Measurements from ENCODE around the gene TTC12. TPM values are rescaled to one million over a fixed set of nuclear protein-coding genes. Genes with fewer than 3 reads are reported as not detected.

Gene TTC12
- total and polyA plus RNA-seq, 8 donors: 12.4 to 42.4 (median 31.4) TPM

DNA sequence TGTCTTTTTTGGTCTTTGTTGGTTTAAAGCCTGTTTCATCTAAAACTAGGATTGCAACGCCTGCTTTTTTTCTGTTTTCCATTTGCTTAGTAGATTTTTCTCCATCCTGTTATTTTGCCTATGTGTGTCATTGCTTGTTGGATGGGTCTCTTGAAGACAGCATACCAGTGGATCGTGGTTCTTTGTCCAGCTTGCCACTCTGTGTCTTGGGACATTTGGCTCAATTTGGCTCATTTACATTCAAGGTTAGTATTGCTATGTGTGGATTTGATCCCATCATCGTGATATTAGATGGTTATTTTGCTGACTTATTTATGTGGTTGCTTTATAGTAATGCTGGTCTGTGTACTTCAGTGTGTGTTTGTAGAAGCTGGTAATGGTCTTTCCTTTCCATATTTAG, 41.8 kb downstream of the TTC12 start:
- intact Hi-C loops (cut with DNase I): no loop called here
- TF ChIP-seq, protein P1, sequence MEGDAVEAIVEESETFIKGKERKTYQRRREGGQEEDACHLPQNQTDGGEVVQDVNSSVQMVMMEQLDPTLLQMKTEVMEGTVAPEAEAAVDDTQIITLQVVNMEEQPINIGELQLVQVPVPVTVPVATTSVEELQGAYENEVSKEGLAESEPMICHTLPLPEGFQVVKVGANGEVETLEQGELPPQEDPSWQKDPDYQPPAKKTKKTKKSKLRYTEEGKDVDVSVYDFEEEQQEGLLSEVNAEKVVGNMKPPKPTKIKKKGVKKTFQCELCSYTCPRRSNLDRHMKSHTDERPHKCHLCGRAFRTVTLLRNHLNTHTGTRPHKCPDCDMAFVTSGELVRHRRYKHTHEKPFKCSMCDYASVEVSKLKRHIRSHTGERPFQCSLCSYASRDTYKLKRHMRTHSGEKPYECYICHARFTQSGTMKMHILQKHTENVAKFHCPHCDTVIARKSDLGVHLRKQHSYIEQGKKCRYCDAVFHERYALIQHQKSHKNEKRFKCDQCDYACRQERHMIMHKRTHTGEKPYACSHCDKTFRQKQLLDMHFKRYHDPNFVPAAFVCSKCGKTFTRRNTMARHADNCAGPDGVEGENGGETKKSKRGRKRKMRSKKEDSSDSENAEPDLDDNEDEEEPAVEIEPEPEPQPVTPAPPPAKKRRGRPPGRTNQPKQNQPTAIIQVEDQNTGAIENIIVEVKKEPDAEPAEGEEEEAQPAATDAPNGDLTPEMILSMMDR (IDR thresholded peaks at IDR 0.05): no peak
- Histone ChIP-seq H3K9me3 (peaks cover 0 to 20% of the 10 kb centered on the region in 2 donors), H3K36me3 (peaks cover 0 to 79% of the 10 kb centered on the region in 2 donors), H3K27me3 (no peaks in the 10 kb centered on the region), H3K4me3 (no peak overlapping the region), H3K27ac (no peak overlapping the region), H3K4me1 (no peaks in the 10 kb centered on the region)
- ATAC-seq: no peak
- DNase-seq: no peak

DNA sequence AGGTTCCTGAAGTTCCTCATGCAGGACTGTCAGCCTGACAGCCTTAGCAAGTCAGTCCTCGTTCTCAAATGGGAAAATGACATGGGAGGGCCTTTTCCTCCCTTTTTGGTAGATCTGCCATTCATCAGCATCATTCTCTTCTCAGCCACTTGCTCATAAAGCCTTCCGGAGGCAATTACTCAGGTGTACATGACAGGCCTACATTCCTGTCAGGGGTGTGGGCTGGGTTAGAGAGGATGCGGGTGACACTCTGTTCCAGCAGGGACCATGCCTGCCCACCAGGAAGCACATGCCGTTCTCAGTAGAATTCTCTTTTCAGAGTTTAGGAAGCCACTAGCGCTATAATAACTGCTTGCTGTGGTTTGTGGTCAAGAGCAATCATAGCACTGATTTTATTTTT, 49.0 kb downstream of the TTC12 start:
- TF ChIP-seq, protein P1 (IDR thresholded peaks at IDR 0.05): no peak
- H3K36me3 ChIP-seq: peaks cover 0 to 71% of the 10 kb centered on the region in 2 donors
- no peak overlapping the region for H3K27ac ChIP-seq
- DNase-seq: no peak
- H3K9me3 ChIP-seq: no peaks in the 10 kb centered on the region
- H3K27me3 ChIP-seq: no peaks in the 10 kb centered on the region
- intact Hi-C loops (cut with DNase I): no loop called here
- no peak for ATAC-seq
- no peaks in the 10 kb centered on the region for H3K4me1 ChIP-seq
- no peak overlapping the region for H3K4me3 ChIP-seq

DNA sequence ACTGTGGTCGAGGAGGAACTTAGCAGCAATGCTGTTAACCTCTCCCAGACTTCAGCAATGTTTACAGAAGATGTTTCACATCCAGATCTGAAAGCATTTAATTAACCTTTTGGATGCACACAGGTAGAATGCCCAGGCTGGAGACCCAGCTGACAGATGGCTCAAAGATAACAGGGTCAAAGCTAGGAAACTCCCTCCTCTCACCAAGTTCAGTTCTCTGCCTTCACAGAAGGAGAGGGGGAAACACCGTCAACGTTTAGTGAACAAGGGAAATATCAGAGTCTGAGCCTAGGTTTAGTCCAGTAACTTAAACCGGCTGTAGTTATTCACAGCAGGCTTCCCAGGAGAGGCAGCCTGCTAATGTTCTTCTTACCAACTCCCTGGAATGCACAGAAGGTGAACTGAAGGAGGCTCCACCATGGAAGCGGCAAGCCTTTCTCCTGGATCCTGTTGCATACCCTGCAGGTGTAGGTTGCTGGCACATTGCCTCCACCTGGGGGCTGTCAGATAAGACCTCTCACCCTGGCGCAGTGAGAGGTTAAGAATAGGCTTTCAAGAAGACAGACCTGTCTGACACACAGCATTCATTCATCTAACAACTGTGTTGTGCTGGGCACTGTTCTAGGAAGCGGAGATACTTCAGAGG, 49.7 kb downstream of the TTC12 start:
- TF ChIP-seq, protein P1 (IDR thresholded peaks at IDR 0.05): no peak
- ATAC-seq (no peak), DNase-seq (no peak)
- Histone ChIP-seq H3K27me3 (no peaks in the 10 kb centered on the region), H3K4me1 (no peaks in the 10 kb centered on the region), H3K4me3 (no peak overlapping the region), H3K36me3 (peaks cover 0 to 72% of the 10 kb centered on the region in 2 donors), H3K27ac (no peak overlapping the region), H3K9me3 (no peaks in the 10 kb centered on the region)
- intact Hi-C loops (cut with DNase I): no loop called here

DNA sequence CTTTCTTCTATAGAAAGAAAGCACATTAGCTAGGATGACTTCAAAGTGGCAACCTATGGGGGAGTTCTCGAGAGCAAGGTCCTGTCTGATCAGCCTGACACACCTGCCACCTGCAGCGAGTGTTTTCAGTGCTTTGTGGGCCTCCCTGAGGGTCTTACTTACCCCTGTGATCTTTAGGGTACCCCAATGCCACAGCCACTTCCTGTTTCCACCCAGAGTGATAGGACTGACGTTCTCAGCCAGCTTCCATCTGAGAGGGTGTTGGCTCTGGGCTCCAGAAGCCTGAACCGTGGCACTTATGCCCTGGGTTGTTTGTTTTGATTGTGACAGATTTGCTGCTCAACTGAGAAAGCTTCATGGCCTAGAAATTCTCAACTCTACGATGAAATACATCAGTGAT, 51.5 kb downstream of the TTC12 start:
- Histone ChIP-seq H3K4me1 (no peaks in the 10 kb centered on the region), H3K36me3 (peaks cover 0 to 66% of the 10 kb centered on the region in 2 donors), H3K9me3 (no peaks in the 10 kb centered on the region), H3K27ac (no peak overlapping the region), H3K27me3 (no peaks in the 10 kb centered on the region), H3K4me3 (no peak overlapping the region)
- ATAC-seq: no peak
- intact Hi-C loops (cut with DNase I): no loop called here
- DNase-seq: no peak
- TF ChIP-seq, protein P1 (IDR thresholded peaks at IDR 0.05): no peak

DNA sequence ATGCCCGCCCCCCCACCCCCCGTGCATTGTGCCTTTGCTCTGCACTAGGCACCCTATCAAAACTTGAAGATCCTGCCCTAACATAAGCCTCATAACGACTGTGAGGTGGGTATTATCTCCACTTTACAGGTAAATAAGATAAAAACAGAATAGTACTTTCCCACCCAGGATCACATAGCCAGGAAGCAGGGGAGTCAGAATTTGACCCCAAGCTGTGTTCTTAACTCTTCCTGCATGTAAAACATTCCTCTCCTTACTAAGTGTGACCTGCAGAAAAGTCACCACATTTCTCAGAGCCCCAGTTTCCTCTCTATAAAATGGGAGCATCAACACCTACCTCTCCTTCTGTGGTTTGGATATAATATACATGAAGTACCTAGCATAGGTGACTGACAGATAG, 55.0 kb downstream of the TTC12 start:
- Histone ChIP-seq H3K36me3 (peaks cover 0 to 38% of the 10 kb centered on the region in 2 donors), H3K27ac (no peak overlapping the region), H3K4me1 (no peaks in the 10 kb centered on the region), H3K27me3 (no peaks in the 10 kb centered on the region), H3K9me3 (no peaks in the 10 kb centered on the region), H3K4me3 (no peak overlapping the region)
- intact Hi-C loops (cut with DNase I): no loop called here
- ATAC-seq: no peak
- DNase-seq: no peak
- TF ChIP-seq, protein P1 (IDR thresholded peaks at IDR 0.05): no peak

Data from left lung (tissue), 10 donors.